Cerebellar nuclear complex (tissue), 1 donor: ENCODE data around the gene LEKR1.
"Not testable (repeated sequence)": the region's sequence is repeated elsewhere in the genome, so short reads cannot be mapped to it uniquely, and the experiment has no call there.

ENCODE experiments used
- DNase-seq, 2 experiments: peaks; one replicate each; lab custom pipeline; 2025; lab: John Stamatoyannopoulos, UW

Gene LEKR1

GRCh38 chr3:156808025-156808424, 18.1 kb upstream of the LEKR1 start:
- no peak for DNase-seq

DNA sequence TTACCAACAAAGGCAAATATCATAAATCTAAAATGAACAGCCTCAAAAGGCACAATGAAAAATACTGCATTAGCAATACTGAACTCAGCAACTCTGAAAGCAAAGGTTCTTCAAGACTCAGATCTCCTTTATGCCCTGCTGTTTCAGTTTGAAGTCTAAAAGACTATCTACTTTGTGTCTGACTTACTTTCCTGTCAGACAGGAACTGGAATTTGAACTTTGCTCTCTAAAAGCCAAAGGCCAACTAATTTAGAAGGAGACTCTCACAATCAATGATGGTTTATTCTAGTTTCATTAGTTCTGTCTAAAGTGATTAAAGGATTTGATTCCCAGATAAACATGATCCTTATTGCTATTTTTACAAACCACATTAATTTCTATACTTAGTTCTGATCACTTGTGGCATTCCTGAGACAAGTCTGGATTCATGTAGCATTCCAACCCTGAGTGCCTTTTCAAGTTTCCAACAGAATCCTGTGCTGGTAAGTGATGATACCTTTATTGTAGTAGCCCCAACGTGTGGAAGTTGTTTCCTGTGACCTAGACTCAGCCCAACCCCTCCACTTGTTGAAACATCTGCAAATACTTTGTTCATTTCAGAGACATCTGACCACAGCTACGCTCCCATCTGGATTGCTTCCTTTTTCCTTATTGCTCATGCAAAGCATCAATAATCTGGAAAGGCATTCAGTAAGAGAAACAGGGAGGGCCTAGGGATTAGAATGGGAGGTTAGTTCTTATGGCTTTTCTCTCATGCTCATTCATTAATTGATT, 14.9 kb upstream of the LEKR1 start:
- no peak for DNase-seq

- DNase-seq: no peak
These were observed 13.4 kb upstream of the LEKR1 start for GRCh38 chr3:156812521-156813335.

DNA sequence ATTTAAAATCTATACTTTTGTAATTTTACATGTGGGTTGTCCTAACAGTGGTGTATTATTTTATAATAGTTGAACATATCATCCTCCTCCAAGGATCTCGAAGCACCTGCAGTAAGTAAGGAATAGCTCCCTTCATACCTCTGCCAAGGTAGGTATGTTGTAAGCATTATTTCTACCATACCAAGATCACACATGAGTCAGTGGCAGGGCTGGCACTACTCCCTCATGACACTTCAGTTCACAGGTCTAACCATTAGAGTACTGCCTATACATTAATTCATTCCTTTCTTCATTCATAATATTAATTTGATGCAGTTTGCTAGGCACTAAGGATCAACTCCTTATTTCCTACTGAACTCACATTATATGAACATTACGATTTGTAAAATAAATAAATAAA, 11.9 kb upstream of the LEKR1 start:
- no peak for DNase-seq

GRCh38 chr3:156816091-156816793, 9.9 kb upstream of the LEKR1 start:
- DNase-seq: no peak

DNA sequence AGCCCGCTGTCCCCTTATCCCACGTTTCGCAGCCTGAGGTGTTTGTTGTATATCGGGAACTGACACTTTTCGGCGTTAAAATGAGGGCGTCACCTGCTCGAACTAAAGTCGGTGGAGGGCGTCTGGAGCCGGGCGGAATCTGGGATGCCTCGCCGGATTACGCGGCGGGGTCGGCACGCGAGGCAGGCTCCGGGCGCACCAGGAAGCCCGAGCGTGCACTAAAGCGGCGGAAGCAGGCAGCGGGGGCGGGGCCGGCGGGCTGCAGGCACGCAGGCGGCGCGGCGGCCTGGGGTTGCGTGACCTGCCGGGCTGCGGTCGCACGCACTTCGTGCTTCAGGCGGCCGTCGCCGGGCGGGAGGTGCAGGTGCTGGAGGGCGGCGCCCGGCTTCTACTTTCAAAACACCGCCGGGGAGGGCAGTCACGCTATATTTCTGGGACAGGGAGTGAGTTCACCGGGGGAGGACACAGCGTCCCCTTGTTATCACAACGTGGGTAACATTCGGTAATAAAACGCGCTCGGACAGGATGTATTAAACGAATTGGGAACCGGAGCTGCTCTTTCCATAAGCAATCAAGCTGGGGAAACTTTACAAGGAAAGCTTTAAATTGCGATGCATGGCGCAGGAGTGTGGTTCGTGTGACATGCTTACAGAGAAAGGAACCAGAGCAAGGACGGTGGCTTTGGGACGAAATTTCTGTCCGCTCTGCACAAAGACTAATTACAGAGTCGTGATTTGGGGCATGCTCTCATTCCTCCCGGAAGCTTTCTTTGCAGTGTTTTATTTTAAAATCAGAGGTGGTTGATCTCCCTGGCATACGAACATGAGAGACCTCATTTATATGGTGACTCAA, 9.1 kb upstream of the LEKR1 start:
- peak in 1 of 2 experiments; percentile 7 for DNase-seq

DNA sequence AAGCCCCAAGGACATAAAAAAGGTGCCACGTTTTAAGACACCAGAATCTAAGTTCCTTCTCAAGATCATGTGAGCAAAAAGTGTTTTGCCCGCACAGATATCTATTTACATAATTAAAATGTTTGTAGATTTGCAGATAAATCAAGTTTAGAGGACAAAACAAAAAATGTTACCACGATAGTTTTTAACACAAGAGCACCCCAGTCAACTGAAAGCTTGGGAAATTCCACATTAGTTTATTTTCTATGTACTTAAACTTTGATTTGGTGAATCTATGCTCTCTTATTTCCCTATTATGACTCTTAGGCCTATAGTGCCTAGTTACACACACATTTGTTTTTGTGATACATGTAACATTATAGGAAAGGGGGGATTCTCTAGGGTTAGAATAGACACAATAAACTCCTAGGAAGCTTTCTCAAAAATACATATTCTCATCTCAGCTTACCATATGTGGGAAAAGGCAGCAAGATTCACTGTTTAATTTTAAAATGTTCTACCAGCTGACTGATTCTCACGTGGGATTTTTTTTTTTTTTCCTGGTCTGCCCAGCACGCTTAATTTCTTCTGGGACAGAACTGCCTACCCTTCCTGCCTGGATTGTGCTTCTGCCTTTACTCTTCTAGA, 8.4 kb upstream of the LEKR1 start:
- no peak for DNase-seq

- no peak for DNase-seq
These were observed 7.9 kb upstream of the LEKR1 start for GRCh38 chr3:156818273-156818651.

DNA sequence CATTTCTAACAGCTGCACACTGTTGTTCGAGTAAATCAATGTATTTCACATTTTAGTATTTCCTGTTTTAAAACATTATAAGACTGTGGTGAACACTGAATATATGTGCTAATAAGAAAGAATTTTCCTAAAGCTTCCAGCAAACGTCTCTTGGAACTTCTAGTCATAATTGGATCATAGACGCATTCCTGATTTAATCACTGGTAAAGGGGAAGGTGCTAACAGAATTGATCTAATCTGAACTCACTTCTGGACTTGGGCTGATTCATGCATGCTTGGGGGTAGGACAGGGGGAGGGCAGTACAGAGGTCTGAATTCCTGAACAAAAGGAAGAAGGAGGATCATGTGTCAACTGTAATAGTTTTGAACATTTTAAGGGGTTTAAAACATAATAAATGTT, 7.3 kb upstream of the LEKR1 start:
- DNase-seq: no peak

GRCh38 chr3:156819842-156820691, 6.1 kb upstream of the LEKR1 start:
- DNase-seq: no peak

DNA sequence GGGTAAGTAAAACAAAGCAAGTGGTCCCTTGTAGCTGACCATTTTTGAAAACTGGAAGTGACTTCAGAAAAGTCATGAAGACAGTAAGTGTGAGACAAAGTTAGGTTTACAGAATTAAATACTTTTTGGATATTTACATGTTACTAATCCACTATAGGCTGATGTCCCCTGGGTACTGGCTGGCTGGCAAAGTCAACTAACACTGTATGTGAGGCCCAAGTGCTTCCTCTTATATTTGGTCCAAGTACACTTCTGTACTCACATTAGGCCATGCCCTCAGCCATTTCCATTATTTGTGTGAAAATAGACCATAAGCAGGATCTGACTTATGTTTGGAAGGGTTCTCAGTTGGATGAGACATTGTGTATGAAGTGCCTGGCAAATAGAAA, 5.5 kb upstream of the LEKR1 start:
- DNase-seq: no peak

- not testable (repeated sequence) for DNase-seq
These were observed 3.4 kb upstream of the LEKR1 start for GRCh38 chr3:156822626-156823260.

DNA sequence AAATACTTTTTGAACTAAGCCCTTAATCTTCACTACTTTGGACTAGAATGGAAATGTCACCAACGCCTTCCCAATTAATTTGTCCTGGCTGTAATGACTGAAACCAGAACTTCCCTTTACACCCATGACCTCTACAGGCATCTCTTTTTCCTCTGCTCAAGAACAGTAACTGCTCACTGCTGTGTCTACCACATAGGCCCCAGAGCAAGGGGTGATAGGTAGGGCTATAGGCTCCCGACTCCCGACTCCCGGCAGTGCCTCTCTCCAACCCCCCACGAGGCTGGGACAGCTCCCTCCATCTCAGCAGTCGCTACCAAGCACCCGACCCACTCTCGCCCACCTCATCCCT, 384 bp upstream of the LEKR1 start:
- DNase-seq: no peak

GRCh38 chr3:156826896-156827882, 1.0 kb downstream of the LEKR1 start:
- no peak for DNase-seq

DNA sequence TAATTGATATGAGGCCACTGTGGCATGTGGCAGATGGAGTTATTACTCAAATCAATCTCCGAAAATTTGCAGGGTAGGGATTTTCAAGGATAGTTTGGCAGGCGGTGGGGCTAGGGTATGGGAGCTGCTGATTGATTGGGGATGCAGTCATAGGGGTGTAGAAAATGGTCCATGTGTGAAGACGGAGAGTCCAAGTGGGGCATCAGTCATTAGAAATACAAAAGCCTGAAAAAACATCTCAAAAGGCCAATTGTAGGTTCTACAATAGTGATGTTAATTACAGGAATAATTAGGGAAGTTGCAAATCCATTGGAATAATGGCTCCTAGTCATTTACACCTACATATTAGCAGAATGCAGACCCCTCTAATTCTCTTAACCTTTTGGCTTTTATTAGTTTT, 4.9 kb downstream of the LEKR1 start:
- DNase-seq: no peak

DNA sequence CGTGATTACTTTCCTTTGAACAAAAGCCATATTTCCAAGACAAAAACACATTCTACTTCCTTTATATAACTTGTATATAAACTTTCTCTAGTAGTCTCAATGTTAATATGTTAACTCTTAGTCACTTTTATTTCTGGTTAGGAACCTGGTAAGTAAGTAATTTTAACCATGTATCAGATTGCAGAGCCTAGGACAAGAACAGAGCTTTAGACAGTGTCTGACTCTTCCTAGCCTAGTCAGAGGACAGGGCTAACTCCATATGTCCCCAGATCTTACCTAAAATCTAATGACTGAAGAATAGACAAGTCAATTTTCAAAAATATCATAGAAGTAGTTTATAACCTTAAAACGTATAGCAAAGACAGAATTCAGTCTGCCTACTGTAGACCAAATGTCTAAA, 8.3 kb downstream of the LEKR1 start:
- DNase-seq: no peak

GRCh38 chr3:156834962-156835535, 8.9 kb downstream of the LEKR1 start:
- no peak for DNase-seq

GRCh38 chr3:156836701-156837100, 10.5 kb downstream of the LEKR1 start:
- no peak for DNase-seq
